PFSK-1 (cell line): ENCODE data around the gene GMDS.

Experiments
- FOXP2 ChIP-seq: optimal IDR thresholded peaks from 2 replicates; pipeline ENCODE3; 2011; ENCODE audit warnings: borderline replicate concordance, control low read depth, inconsistent platforms; ENCODE audit not compliant: insufficient read depth; ENCODE audit errors: extremely low read length, extremely low read depth
- POLR2AphosphoS5 ChIP-seq: IDR thresholded peaks from 2 replicates; pipeline ENCODE4 v1.6.1; 2012; ENCODE audit warnings: low read depth, mild to moderate bottlenecking, control low read depth, low read length, moderate library complexity
- SIN3A ChIP-seq: IDR thresholded peaks from 2 replicates; pipeline ENCODE4 v1.6.1; 2012; ENCODE audit warnings: mild to moderate bottlenecking, low read length, moderate library complexity, borderline replicate concordance; ENCODE audit not compliant: insufficient read depth
- TAF1 ChIP-seq: IDR thresholded peaks from 2 replicates; pipeline ENCODE4 v1.6.1; 2012; ENCODE audit warnings: low read length, control low read depth, borderline replicate concordance; ENCODE audit not compliant: insufficient read depth
- TF ChIP-seq, protein P1 (sequence below), 2 experiments: IDR thresholded peaks; 2 replicates each; pipeline versions ENCODE4 v1.6.1 to v1.8.0; 2011 to 2012; ENCODE audit warnings: low read depth in 2 of 2, low read length in 2 of 2, control low read depth in 1 of 2, inconsistent platforms in 1 of 2, mild to moderate bottlenecking in 1 of 2, moderate library complexity in 1 of 2; ENCODE audit not compliant: insufficient read depth in 1 of 2

- TF ChIP-seq POLR2AphosphoS5 (no peak), TAF1 (no peak), SIN3A (no peak), FOXP2 (no peak)
- TF ChIP-seq, protein P1, sequence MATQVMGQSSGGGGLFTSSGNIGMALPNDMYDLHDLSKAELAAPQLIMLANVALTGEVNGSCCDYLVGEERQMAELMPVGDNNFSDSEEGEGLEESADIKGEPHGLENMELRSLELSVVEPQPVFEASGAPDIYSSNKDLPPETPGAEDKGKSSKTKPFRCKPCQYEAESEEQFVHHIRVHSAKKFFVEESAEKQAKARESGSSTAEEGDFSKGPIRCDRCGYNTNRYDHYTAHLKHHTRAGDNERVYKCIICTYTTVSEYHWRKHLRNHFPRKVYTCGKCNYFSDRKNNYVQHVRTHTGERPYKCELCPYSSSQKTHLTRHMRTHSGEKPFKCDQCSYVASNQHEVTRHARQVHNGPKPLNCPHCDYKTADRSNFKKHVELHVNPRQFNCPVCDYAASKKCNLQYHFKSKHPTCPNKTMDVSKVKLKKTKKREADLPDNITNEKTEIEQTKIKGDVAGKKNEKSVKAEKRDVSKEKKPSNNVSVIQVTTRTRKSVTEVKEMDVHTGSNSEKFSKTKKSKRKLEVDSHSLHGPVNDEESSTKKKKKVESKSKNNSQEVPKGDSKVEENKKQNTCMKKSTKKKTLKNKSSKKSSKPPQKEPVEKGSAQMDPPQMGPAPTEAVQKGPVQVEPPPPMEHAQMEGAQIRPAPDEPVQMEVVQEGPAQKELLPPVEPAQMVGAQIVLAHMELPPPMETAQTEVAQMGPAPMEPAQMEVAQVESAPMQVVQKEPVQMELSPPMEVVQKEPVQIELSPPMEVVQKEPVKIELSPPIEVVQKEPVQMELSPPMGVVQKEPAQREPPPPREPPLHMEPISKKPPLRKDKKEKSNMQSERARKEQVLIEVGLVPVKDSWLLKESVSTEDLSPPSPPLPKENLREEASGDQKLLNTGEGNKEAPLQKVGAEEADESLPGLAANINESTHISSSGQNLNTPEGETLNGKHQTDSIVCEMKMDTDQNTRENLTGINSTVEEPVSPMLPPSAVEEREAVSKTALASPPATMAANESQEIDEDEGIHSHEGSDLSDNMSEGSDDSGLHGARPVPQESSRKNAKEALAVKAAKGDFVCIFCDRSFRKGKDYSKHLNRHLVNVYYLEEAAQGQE (IDR thresholded peaks at IDR 0.05; ENCODE audit: insufficient read depth in 1 of 2, low read depth in 2 of 2, low read length in 2 of 2) = no peak
Measured at GRCh38 chr6:1869308-1869707, 376.1 kb downstream of the GMDS start.
